Fibroblast of the aortic adventitia (primary cell): Measurements from ENCODE around the gene GFOD1. TPM values are rescaled to one million over a fixed set of nuclear protein-coding genes. Genes with fewer than 3 reads are reported as not detected.
"Not testable (repeated sequence)": the region's sequence is repeated elsewhere in the genome, so short reads cannot be mapped to it uniquely, and the experiment has no call there.

Experiments
- DNase-seq: peaks from one replicate; pipeline ENCODE4 v3.0.0-alpha.2; 2010; ENCODE audit warnings: low read depth
- H3K4me3 ChIP-seq: 2 replicates; pipeline ENCODE4 v1.5.1; 2011; ENCODE audit warnings: low read depth, mild to moderate bottlenecking, control low read depth, low read length, moderate library complexity
- CTCF ChIP-seq: IDR thresholded peaks from 2 replicates; pipeline ENCODE4 v1.5.1; 2011; ENCODE audit warnings: mild to moderate bottlenecking, low read length, control low read depth, inconsistent platforms; ENCODE audit not compliant: insufficient read depth
- total RNA-seq: library from RNA; depleted of rRNA; stranded (reverse); fragments of >200 nt; gene quantifications from 2 replicates; pipeline ENCODE4 v1.2.3, GENCODE V29; 2012; ENCODE audit warnings: low replicate concordance

Gene GFOD1
- total RNA-seq, 1 donor: 2.6 TPM

GRCh38 chr6:13444604-13445003 is 42.8 kb downstream of the GFOD1 start:
- no peak for DNase-seq
- H3K4me3 ChIP-seq: no peak overlapping the region
- no peak for TF ChIP-seq CTCF

GRCh38 chr6:13443978-13444377 is 43.4 kb downstream of the GFOD1 start:
- not testable (repeated sequence) for H3K4me3 ChIP-seq, DNase-seq

- TF ChIP-seq CTCF: no peak
- H3K4me3 ChIP-seq: no peak overlapping the region
- no peak for DNase-seq
Observed at GRCh38 chr6:13441778-13442177, 45.6 kb downstream of the GFOD1 start.

GRCh38 chr6:13439644-13440043 is 47.8 kb downstream of the GFOD1 start:
- no peak for TF ChIP-seq CTCF
- DNase-seq: peak; percentile 26
- no peak overlapping the region for H3K4me3 ChIP-seq

- DNase-seq: no peak
- no peak for TF ChIP-seq CTCF
- no peak overlapping the region for H3K4me3 ChIP-seq
Observed at GRCh38 chr6:13438126-13438525, 49.3 kb downstream of the GFOD1 start.

GRCh38 chr6:13437218-13437996 is 50.0 kb downstream of the GFOD1 start:
- TF ChIP-seq CTCF: no peak
- H3K4me3 ChIP-seq: no peak overlapping the region
- DNase-seq: no peak

GRCh38 chr6:13436399-13437217 is 50.8 kb downstream of the GFOD1 start:
- TF ChIP-seq CTCF: no peak
- no peak overlapping the region for H3K4me3 ChIP-seq
- DNase-seq: no peak
